Measurements from ENCODE around the gene ATP6AP2.
"Not testable (repeated sequence)": the region's sequence is repeated elsewhere in the genome, so short reads cannot be mapped to it uniquely, and the experiment has no call there.

ATP6AP2 gene

GRCh38 chrX:40578039-40578695 is 2.6 kb upstream of the ATP6AP2 start:
- DNase-seq = no peak

GRCh38 chrX:40579141-40579540 is 1.6 kb upstream of the ATP6AP2 start:
- no peak for DNase-seq

GRCh38 chrX:40579900-40580536 is 752 bp upstream of the ATP6AP2 start:
- DNase-seq = peak; percentile 73

GRCh38 chrX:40581336-40581920 is 658 bp downstream of the ATP6AP2 start:
- no peak for DNase-seq

- not testable (repeated sequence) for DNase-seq
Observed at GRCh38 chrX:40582178-40582577, 1.4 kb downstream of the ATP6AP2 start.

- no peak for DNase-seq
Observed at GRCh38 chrX:40582811-40583210, 2.0 kb downstream of the ATP6AP2 start.

GRCh38 chrX:40587623-40588022 is 6.9 kb downstream of the ATP6AP2 start:
- not testable (repeated sequence) for DNase-seq

GRCh38 chrX:40589616-40590321 is 9.0 kb downstream of the ATP6AP2 start:
- not testable (repeated sequence) for DNase-seq

GRCh38 chrX:40603446-40603845 is 22.7 kb downstream of the ATP6AP2 start:
- no peak for DNase-seq

GRCh38 chrX:40607381-40607780 is 26.6 kb downstream of the ATP6AP2 start:
- DNase-seq = no peak

- no peak for DNase-seq
Observed at GRCh38 chrX:40612511-40612910, 31.7 kb downstream of the ATP6AP2 start.

- no peak for DNase-seq
Observed at GRCh38 chrX:40615976-40616375, 35.2 kb downstream of the ATP6AP2 start.

GRCh38 chrX:40617566-40617965 is 36.8 kb downstream of the ATP6AP2 start:
- no peak for DNase-seq

GRCh38 chrX:40622479-40623138 is 41.8 kb downstream of the ATP6AP2 start:
- DNase-seq = no peak

- DNase-seq = no peak
Observed at GRCh38 chrX:40623139-40623536, 42.4 kb downstream of the ATP6AP2 start, which contains the start of gene MPC1L. Gene MPC1L, plus strand, starts transcription at chrX:40623428. Its CDS starts 138 bp downstream, at chrX:40623566.

- DNase-seq = no peak
Observed at GRCh38 chrX:40623665-40624064, 42.9 kb downstream of the ATP6AP2 start.

- DNase-seq = no peak
Observed at GRCh38 chrX:40625294-40625693, 44.5 kb downstream of the ATP6AP2 start.

- no peak for DNase-seq
Observed at GRCh38 chrX:40628506-40628905, 47.7 kb downstream of the ATP6AP2 start.

GRCh38 chrX:40632199-40632598 is 51.4 kb downstream of the ATP6AP2 start:
- no peak for DNase-seq

- no peak for DNase-seq
Observed at GRCh38 chrX:40637687-40638086, 56.9 kb downstream of the ATP6AP2 start.

- DNase-seq = no peak
Observed at GRCh38 chrX:40644176-40644575, 63.4 kb downstream of the ATP6AP2 start.

GRCh38 chrX:40644821-40645358 is 64.1 kb downstream of the ATP6AP2 start:
- no peak for DNase-seq
